ENCODE measurements around the gene PLEKHA8. TPM values are rescaled to one million over a fixed set of nuclear protein-coding genes. Genes with fewer than 3 reads are reported as not detected.
A peak's percentile ranks its signal among the peaks of the same experiment; 100 is the strongest.

Gene PLEKHA8
- total and polyA plus RNA-seq, 2 experiments from 2014 or later, result 4.7 to 10.3 TPM

- in situ Hi-C loops (cut with MboI), result no loop called here
Measured at GRCh38 chr7:30029696-30030095, 1.5 kb downstream of the PLEKHA8 start.

GRCh38 chr7:30032310-30033125 is 4.3 kb downstream of the PLEKHA8 start:
- H3F3A ChIP-seq (ENCODE audit: insufficient read depth), result peaks cover 30% of the 10 kb centered on the region
- H3K27me3 ChIP-seq (replicated peaks; ENCODE audit: insufficient read depth), result no peaks in the 10 kb centered on the region
- peak; percentile 72 for DNase-seq
- H3K27ac ChIP-seq, result 0 out of 2 replicates have a peak overlapping the region, but pooled peaks have one; percentile 5
- H3K4me2 ChIP-seq (ENCODE audit: unreplicated experiment), result peak overlapping the region; percentile 9
- H3K79me2 ChIP-seq (ENCODE audit: insufficient read depth), result peaks cover 70% of the 10 kb centered on the region
- H3K4me3 ChIP-seq, result no peak overlapping the region
- peaks cover 28% of the 10 kb centered on the region for H3K4me1 ChIP-seq (ENCODE audit: insufficient read depth)
- 45 to 48% methylated on average over 4 of the region's 4 CpGs for WGBS, 2 experiments (ENCODE audit: low coverage in 1 of 2, low lambda C conversion rate in 2 of 2, missing lambda C conversion rate in 2 of 2)
- no peaks in the 10 kb centered on the region for H3K9me3 ChIP-seq (ENCODE audit: low read depth)
- H2AFZ ChIP-seq, result no peak overlapping the region
- in situ Hi-C loops (cut with MboI), result no loop called here
- H3K36me3 ChIP-seq (ENCODE audit: low read depth), result no peaks in the 10 kb centered on the region
- no peaks in the 10 kb centered on the region for H4K20me1 ChIP-seq (ENCODE audit: insufficient read depth)
- no peak for TF ChIP-seq EZH2 (IDR thresholded peaks at IDR 0.05; ENCODE audit: insufficient read depth, poor library complexity, severe bottlenecking)
- no peak for TF ChIP-seq EZH2phosphoT487 (IDR thresholded peaks at IDR 0.05; ENCODE audit: insufficient read depth, low read depth)
- no peaks in the 10 kb centered on the region for H3K9me2 ChIP-seq (ENCODE audit: insufficient read depth)
- no peak overlapping the region for H3K9ac ChIP-seq

More at GRCh38 chr7:30029696-30030095, 1.5 kb downstream of the PLEKHA8 start:
- peak overlapping the region; percentile 84 for H3K4me2 ChIP-seq (ENCODE audit: unreplicated experiment)
- DNase-seq, result peak; percentile 51
- no peaks in the 10 kb centered on the region for H3K36me3 ChIP-seq (ENCODE audit: low read depth)
- no peaks in the 10 kb centered on the region for H3K9me2 ChIP-seq (ENCODE audit: insufficient read depth)
- H3K27ac ChIP-seq, result peak overlapping the region; percentile 54; the same call in 1 of the 2 replicates
- H3K27me3 ChIP-seq (replicated peaks; ENCODE audit: insufficient read depth), result no peaks in the 10 kb centered on the region
- H4K20me1 ChIP-seq (ENCODE audit: insufficient read depth), result no peaks in the 10 kb centered on the region
- peaks cover 71% of the 10 kb centered on the region for H3K79me2 ChIP-seq (ENCODE audit: insufficient read depth)
- no peaks in the 10 kb centered on the region for H3K9me3 ChIP-seq (ENCODE audit: low read depth)
- peaks cover 38% of the 10 kb centered on the region for H3F3A ChIP-seq (ENCODE audit: insufficient read depth)
- no peak for TF ChIP-seq EZH2 (IDR thresholded peaks at IDR 0.05; ENCODE audit: insufficient read depth, poor library complexity, severe bottlenecking)
- no peak for TF ChIP-seq EZH2phosphoT487 (IDR thresholded peaks at IDR 0.05; ENCODE audit: insufficient read depth, low read depth)
- peak overlapping the region; percentile 91 for H3K9ac ChIP-seq
- H3K4me3 ChIP-seq, result peak overlapping the region; percentile 99
- peak overlapping the region; percentile 98 for H2AFZ ChIP-seq
- peaks cover 39% of the 10 kb centered on the region for H3K4me1 ChIP-seq (ENCODE audit: insufficient read depth)
- whole genome bisulfite sequencing, 2 experiments (ENCODE audit: low coverage in 1 of 2, low lambda C conversion rate in 2 of 2, missing lambda C conversion rate in 2 of 2), result 20 to 21% methylated on average over 6 of the region's 6 CpGs

- Histone ChIP-seq H3K36me3 (ENCODE audit: low read depth) (no peaks in the 10 kb centered on the region), H3K79me2 (ENCODE audit: insufficient read depth) (peaks cover 67% of the 10 kb centered on the region), H3K9me2 (ENCODE audit: insufficient read depth) (no peaks in the 10 kb centered on the region), H3K27ac (no peak overlapping the region), H3K9me3 (ENCODE audit: low read depth) (no peaks in the 10 kb centered on the region), H3K4me1 (ENCODE audit: insufficient read depth) (peaks cover 35% of the 10 kb centered on the region), H3K4me2 (ENCODE audit: unreplicated experiment) (no peak overlapping the region), H3K9ac (no peak overlapping the region), H3K27me3 (replicated peaks; ENCODE audit: insufficient read depth) (no peaks in the 10 kb centered on the region), H2AFZ (no peak overlapping the region), H3F3A (ENCODE audit: insufficient read depth) (peaks cover 29% of the 10 kb centered on the region), H3K4me3 (no peak overlapping the region), H4K20me1 (ENCODE audit: insufficient read depth) (no peaks in the 10 kb centered on the region)
- in situ Hi-C loops (cut with MboI), result no loop called here
- 98% methylated on average over 3 of the region's 3 CpGs for WGBS, 2 experiments (ENCODE audit: low coverage in 1 of 2, low lambda C conversion rate in 2 of 2, missing lambda C conversion rate in 2 of 2)
- no peak for TF ChIP-seq EZH2 (IDR thresholded peaks at IDR 0.05; ENCODE audit: insufficient read depth, poor library complexity, severe bottlenecking)
- no peak for TF ChIP-seq EZH2phosphoT487 (IDR thresholded peaks at IDR 0.05; ENCODE audit: insufficient read depth, low read depth)
- no peak for DNase-seq
Measured at GRCh38 chr7:30034501-30034900, 6.3 kb downstream of the PLEKHA8 start.

- Histone ChIP-seq H3K9me2 (ENCODE audit: insufficient read depth) (no peaks in the 10 kb centered on the region), H3K9me3 (ENCODE audit: low read depth) (no peaks in the 10 kb centered on the region), H3K4me3 (no peak overlapping the region), H4K20me1 (ENCODE audit: insufficient read depth) (no peaks in the 10 kb centered on the region), H3K36me3 (ENCODE audit: low read depth) (no peaks in the 10 kb centered on the region), H3K27ac (no peak overlapping the region), H3K4me2 (ENCODE audit: unreplicated experiment) (no peak overlapping the region), H3K27me3 (replicated peaks; ENCODE audit: insufficient read depth) (no peaks in the 10 kb centered on the region), H3K79me2 (ENCODE audit: insufficient read depth) (peaks cover 66% of the 10 kb centered on the region), H3K9ac (no peak overlapping the region), H3F3A (ENCODE audit: insufficient read depth) (peaks cover 28% of the 10 kb centered on the region), H2AFZ (no peak overlapping the region), H3K4me1 (ENCODE audit: insufficient read depth) (peaks cover 31% of the 10 kb centered on the region)
- TF ChIP-seq EZH2phosphoT487 (IDR thresholded peaks at IDR 0.05; ENCODE audit: insufficient read depth, low read depth), result no peak
- DNase-seq, result no peak
- in situ Hi-C loops (cut with MboI), result no loop called here
- 93 to 94% methylated on average over 2 of the region's 2 CpGs for WGBS, 2 experiments (ENCODE audit: low coverage in 1 of 2, low lambda C conversion rate in 2 of 2, missing lambda C conversion rate in 2 of 2)
Measured at GRCh38 chr7:30036220-30036619, 8.0 kb downstream of the PLEKHA8 start.
